ENCODE measurements around the gene MAP3K7CL.

- TF ChIP-seq POLR2AphosphoS5 (IDR thresholded peaks at IDR 0.05; ENCODE audit: low read depth, low read length), result no peak
- TF ChIP-seq, protein P1, sequence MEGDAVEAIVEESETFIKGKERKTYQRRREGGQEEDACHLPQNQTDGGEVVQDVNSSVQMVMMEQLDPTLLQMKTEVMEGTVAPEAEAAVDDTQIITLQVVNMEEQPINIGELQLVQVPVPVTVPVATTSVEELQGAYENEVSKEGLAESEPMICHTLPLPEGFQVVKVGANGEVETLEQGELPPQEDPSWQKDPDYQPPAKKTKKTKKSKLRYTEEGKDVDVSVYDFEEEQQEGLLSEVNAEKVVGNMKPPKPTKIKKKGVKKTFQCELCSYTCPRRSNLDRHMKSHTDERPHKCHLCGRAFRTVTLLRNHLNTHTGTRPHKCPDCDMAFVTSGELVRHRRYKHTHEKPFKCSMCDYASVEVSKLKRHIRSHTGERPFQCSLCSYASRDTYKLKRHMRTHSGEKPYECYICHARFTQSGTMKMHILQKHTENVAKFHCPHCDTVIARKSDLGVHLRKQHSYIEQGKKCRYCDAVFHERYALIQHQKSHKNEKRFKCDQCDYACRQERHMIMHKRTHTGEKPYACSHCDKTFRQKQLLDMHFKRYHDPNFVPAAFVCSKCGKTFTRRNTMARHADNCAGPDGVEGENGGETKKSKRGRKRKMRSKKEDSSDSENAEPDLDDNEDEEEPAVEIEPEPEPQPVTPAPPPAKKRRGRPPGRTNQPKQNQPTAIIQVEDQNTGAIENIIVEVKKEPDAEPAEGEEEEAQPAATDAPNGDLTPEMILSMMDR (IDR thresholded peaks at IDR 0.05), result no peak
- TF ChIP-seq, protein P2, sequence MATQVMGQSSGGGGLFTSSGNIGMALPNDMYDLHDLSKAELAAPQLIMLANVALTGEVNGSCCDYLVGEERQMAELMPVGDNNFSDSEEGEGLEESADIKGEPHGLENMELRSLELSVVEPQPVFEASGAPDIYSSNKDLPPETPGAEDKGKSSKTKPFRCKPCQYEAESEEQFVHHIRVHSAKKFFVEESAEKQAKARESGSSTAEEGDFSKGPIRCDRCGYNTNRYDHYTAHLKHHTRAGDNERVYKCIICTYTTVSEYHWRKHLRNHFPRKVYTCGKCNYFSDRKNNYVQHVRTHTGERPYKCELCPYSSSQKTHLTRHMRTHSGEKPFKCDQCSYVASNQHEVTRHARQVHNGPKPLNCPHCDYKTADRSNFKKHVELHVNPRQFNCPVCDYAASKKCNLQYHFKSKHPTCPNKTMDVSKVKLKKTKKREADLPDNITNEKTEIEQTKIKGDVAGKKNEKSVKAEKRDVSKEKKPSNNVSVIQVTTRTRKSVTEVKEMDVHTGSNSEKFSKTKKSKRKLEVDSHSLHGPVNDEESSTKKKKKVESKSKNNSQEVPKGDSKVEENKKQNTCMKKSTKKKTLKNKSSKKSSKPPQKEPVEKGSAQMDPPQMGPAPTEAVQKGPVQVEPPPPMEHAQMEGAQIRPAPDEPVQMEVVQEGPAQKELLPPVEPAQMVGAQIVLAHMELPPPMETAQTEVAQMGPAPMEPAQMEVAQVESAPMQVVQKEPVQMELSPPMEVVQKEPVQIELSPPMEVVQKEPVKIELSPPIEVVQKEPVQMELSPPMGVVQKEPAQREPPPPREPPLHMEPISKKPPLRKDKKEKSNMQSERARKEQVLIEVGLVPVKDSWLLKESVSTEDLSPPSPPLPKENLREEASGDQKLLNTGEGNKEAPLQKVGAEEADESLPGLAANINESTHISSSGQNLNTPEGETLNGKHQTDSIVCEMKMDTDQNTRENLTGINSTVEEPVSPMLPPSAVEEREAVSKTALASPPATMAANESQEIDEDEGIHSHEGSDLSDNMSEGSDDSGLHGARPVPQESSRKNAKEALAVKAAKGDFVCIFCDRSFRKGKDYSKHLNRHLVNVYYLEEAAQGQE (IDR thresholded peaks at IDR 0.05; ENCODE audit: insufficient read depth in 1 of 2, low read depth in 2 of 2, low read length in 1 of 2), result no peak
Measured at GRCh38 chr21:29114765-29115500, 15.5 kb upstream of the MAP3K7CL start.

Measured in Panc1 (cell line).